PC-9 (cell line): Measurements from ENCODE around the gene MDH1. TPM values are rescaled to one million over a fixed set of nuclear protein-coding genes. Genes with fewer than 3 reads are reported as not detected.

Source experiments
- BruUV-seq: library from RNA; stranded (reverse); fragments of 400-500 nt; replicated peaks from 2 replicates; lab custom pipeline; 2021; lab: Mats Ljungman, UMichigan
- CTCF ChIA-PET: fragments of 300-600 bp; sonication (Branson Sonifier 250); formaldehyde crosslinking; loops from one replicate; lab custom pipeline; 2022; ENCODE audit warnings: antibody characterized with exemption; lab: Charles Lee
- POLR2A ChIA-PET: fragments of 300-600 bp; sonication (Branson Sonifier 250); formaldehyde crosslinking; loops from one replicate; lab custom pipeline; 2022; ENCODE audit warnings: antibody characterized with exemption; ENCODE audit not compliant: unreplicated experiment; lab: Charles Lee
- DNase-seq, 2 experiments: peaks; one replicate each; pipeline versions ENCODE4 v3.0.0 to v3.0.0-alpha.2; 2015 to 2022; ENCODE audit warnings: mixed read lengths in 1 of 2
- H2AFZ ChIP-seq: fragments of 200-600 bp; sonication (generic); 2 replicates; pipeline ENCODE4 v1.8.1; 2017; ENCODE audit warnings: antibody characterized with exemption
- H3F3A ChIP-seq: fragments of 200-600 bp; sonication (generic); 2 replicates; pipeline ENCODE4 v1.8.1; 2017; ENCODE audit warnings: antibody characterized with exemption, mild to moderate bottlenecking, low read depth; ENCODE audit not compliant: insufficient read depth
- H3K27ac ChIP-seq: fragments of 200-600 bp; sonication (generic); 2 replicates; pipeline ENCODE4 v1.6.1; 2016; ENCODE audit warnings: mixed run types
- H3K27me3 ChIP-seq: fragments of 200-600 bp; sonication (generic); 2 replicates; pipeline ENCODE4 v1.6.1; 2016; ENCODE audit warnings: low read depth, mixed run types; ENCODE audit not compliant: insufficient read depth
- H3K36me3 ChIP-seq: fragments of 200-600 bp; sonication (generic); 2 replicates; pipeline ENCODE4 v1.6.1; 2016; ENCODE audit warnings: low read depth, mixed run types
- H3K4me1 ChIP-seq: fragments of 200-600 bp; sonication (generic); replicated peaks from 2 replicates; pipeline ENCODE4 v1.6.1; 2016; ENCODE audit warnings: mixed run types; ENCODE audit not compliant: insufficient read depth
- H3K4me2 ChIP-seq: fragments of 200-600 bp; sonication (generic); 2 replicates; pipeline ENCODE4 v1.6.1; 2017; ENCODE audit warnings: mixed run types
- H3K4me3 ChIP-seq: fragments of 200-600 bp; sonication (generic); 2 replicates; pipeline ENCODE4 v1.6.1; 2016; ENCODE audit warnings: mixed run types
- H3K79me2 ChIP-seq: fragments of 200-600 bp; sonication (generic); 2 replicates; pipeline ENCODE4 v1.6.1; 2017; ENCODE audit warnings: low read depth, mixed run types
- H3K9me2 ChIP-seq: fragments of 200-600 bp; sonication (generic); 2 replicates; pipeline ENCODE4 v1.8.1; 2017; ENCODE audit warnings: mild to moderate bottlenecking; ENCODE audit not compliant: insufficient read depth
- H3K9me3 ChIP-seq: fragments of 200-600 bp; sonication (generic); 2 replicates; pipeline ENCODE4 v1.8.1; 2016; ENCODE audit warnings: low read depth; ENCODE audit not compliant: insufficient read depth
- H4K20me1 ChIP-seq: fragments of 200-600 bp; sonication (generic); 2 replicates; pipeline ENCODE4 v1.8.1; 2017; ENCODE audit not compliant: insufficient read depth
- CTCF ChIP-seq: fragments of 200-600 bp; sonication (generic); conservative IDR thresholded peaks from 2 replicates; pipeline ENCODE4 v1.6.1; 2017; ENCODE audit warnings: mixed run types, antibody characterized with exemption, mild to moderate bottlenecking, moderate library complexity
- EZH2 ChIP-seq: fragments of 200-600 bp; sonication (generic); IDR thresholded peaks from 2 replicates; pipeline ENCODE4 v1.8.0; 2017; ENCODE audit warnings: antibody characterized with exemption, low read depth
- intact Hi-C: fragments of 100-400 bp; cut with micrococcal nuclease; formaldehyde crosslinking; loops from one replicate; pipeline ENCODE4 v1.10.0; 2022; ENCODE audit not compliant: unreplicated experiment
- total RNA-seq: library from RNA; stranded (reverse); gene quantifications from 2 replicates; pipeline ENCODE4 v1.2.3, GENCODE V29; 2021

The MDH1 gene
- total RNA-seq, 1 experiment from 2014 or later, result 157 TPM

GRCh38 chr2:63651861-63652651, 63.3 kb downstream of the MDH1 start:
- intact Hi-C loops, result no loop called here

GRCh38 chr2:63652652-63652985, 63.9 kb downstream of the MDH1 start:
- CTCF ChIA-PET, result no interaction called here
- Histone ChIP-seq H3K4me2 (no peak overlapping the region), H3K27ac (no peak overlapping the region), H3K79me2 (no peaks in the 10 kb centered on the region), H3K9me2 (no peaks in the 10 kb centered on the region), H3K36me3 (no peaks in the 10 kb centered on the region), H3F3A (no peaks in the 10 kb centered on the region), H2AFZ (no peak overlapping the region), H3K4me3 (no peak overlapping the region), H3K9me3 (0 out of 2 replicates have a peak, but pooled peaks cover 2% of the 10 kb centered on the region), H3K27me3 (no peaks in the 10 kb centered on the region), H3K4me1 (no peaks in the 10 kb centered on the region), H4K20me1 (no peaks in the 10 kb centered on the region)
- BruUV-seq, result no TSS peak
- POLR2A ChIA-PET, result no interaction called here
- DNase-seq, result no peak
- intact Hi-C loops, result no loop called here
- no peak for TF ChIP-seq EZH2
- TF ChIP-seq CTCF, result no peak

More at GRCh38 chr2:63651861-63652651, 63.3 kb downstream of the MDH1 start:
- H3F3A ChIP-seq, result no peaks in the 10 kb centered on the region
- H3K79me2 ChIP-seq, result no peaks in the 10 kb centered on the region
- H3K4me2 ChIP-seq, result no peak overlapping the region
- H3K27ac ChIP-seq, result no peak overlapping the region
- TF ChIP-seq CTCF (no peak), EZH2 (no peak)
- no peaks in the 10 kb centered on the region for H4K20me1 ChIP-seq
- no peak overlapping the region for H3K4me3 ChIP-seq
- DNase-seq, result no peak
- no peaks in the 10 kb centered on the region for H3K36me3 ChIP-seq
- ChIA-PET CTCF (no interaction called here), POLR2A (interaction anchor here (0.6 kb wide), 1 partner anchor 22 kb away, joined by 3 read pairs; no protein-coding TSS in a partner anchor)
- no peaks in the 10 kb centered on the region for H3K27me3 ChIP-seq
- H3K9me2 ChIP-seq, result no peaks in the 10 kb centered on the region
- BruUV-seq, result no TSS peak
- 0 out of 2 replicates have a peak, but pooled peaks cover 2% of the 10 kb centered on the region for H3K9me3 ChIP-seq
- H3K4me1 ChIP-seq, result no peaks in the 10 kb centered on the region
- 0 out of 2 replicates have a peak overlapping the region, but pooled peaks have one; percentile 28 for H2AFZ ChIP-seq

- no TSS peak for BruUV-seq
- no peak for DNase-seq
- Histone ChIP-seq H3K4me1 (no peaks in the 10 kb centered on the region), H3K4me2 (no peak overlapping the region), H3K79me2 (no peaks in the 10 kb centered on the region), H3K4me3 (no peak overlapping the region), H3K27ac (no peak overlapping the region), H3K9me3 (no peaks in the 10 kb centered on the region), H3K36me3 (no peaks in the 10 kb centered on the region), H3K27me3 (no peaks in the 10 kb centered on the region), H3K9me2 (no peaks in the 10 kb centered on the region), H3F3A (no peaks in the 10 kb centered on the region), H4K20me1 (no peaks in the 10 kb centered on the region), H2AFZ (no peak overlapping the region)
- TF ChIP-seq EZH2 (no peak), CTCF (no peak)
- intact Hi-C loops, result no loop called here
- ChIA-PET POLR2A (no interaction called here), CTCF (no interaction called here)
Observed at GRCh38 chr2:63654959-63655358, 66.2 kb downstream of the MDH1 start.

Other genes starting within 250 kb of the MDH1 start
- 15.2 and 15.5 TPM in 2 replicates for gene WDPCP, start 486 bp upstream of the MDH1 start, total RNA-seq